Kidney (tissue), 14 donors: ENCODE data around the gene KLHDC7B. TPM values are rescaled to one million over a fixed set of nuclear protein-coding genes. Genes with fewer than 3 reads are reported as not detected.

Source experiments
- DNase-seq, 5 donors: peaks; one replicate each; pipeline ENCODE4 v3.0.0-alpha.2; 2013 to 2020
- FAIRE-seq: peaks from 2 replicates; lab custom pipeline; 2012; peaks lifted over from hg19 to GRCh38; lab: Jason Lieb, UNC
- H3K27ac ChIP-seq, 2 donors: one replicate each; pipeline ENCODE4 v1.7.0; 2013; ENCODE audit warnings: low read depth in 2 of 2, low read length in 2 of 2, inconsistent platforms in 1 of 2
- H3K27me3 ChIP-seq: one replicate; pipeline ENCODE4 v1.7.1; 2013; ENCODE audit warnings: low read length, inconsistent platforms; ENCODE audit not compliant: control insufficient read depth, insufficient read depth
- H3K36me3 ChIP-seq, 3 donors: one replicate each; pipeline versions ENCODE4 v1.7.0 to v1.7.1; 2013; ENCODE audit warnings: low read length in 3 of 3, control low read depth in 1 of 3, inconsistent platforms in 1 of 3; ENCODE audit not compliant: insufficient read depth in 3 of 3, control insufficient read depth in 2 of 3
- H3K4me1 ChIP-seq, 3 donors: one replicate each; pipeline versions ENCODE4 v1.7.0 to v1.7.1; 2013; ENCODE audit warnings: low read length in 3 of 3, inconsistent platforms in 1 of 3, low read depth in 1 of 3; ENCODE audit not compliant: control insufficient read depth in 2 of 3, insufficient read depth in 2 of 3
- H3K4me3 ChIP-seq, 3 donors: one replicate each; pipeline versions ENCODE4 v1.7.0 to v1.8.1; 2013; ENCODE audit warnings: low read length in 3 of 3, control low read depth in 1 of 3, inconsistent platforms in 1 of 3
- H3K9ac ChIP-seq, 3 donors: one replicate each; pipeline versions ENCODE4 v1.7.0 to v1.7.1; 2013; ENCODE audit warnings: low read length in 3 of 3, control low read depth in 1 of 3, inconsistent platforms in 1 of 3
- H3K9me3 ChIP-seq, 3 donors: one replicate each; pipeline versions ENCODE4 v1.7.0 to v1.7.1; 2013; ENCODE audit warnings: low read length in 3 of 3, control low read depth in 1 of 3, inconsistent platforms in 1 of 3; ENCODE audit not compliant: control insufficient read depth in 2 of 3, insufficient read depth in 1 of 3
- intact Hi-C: fragments of 100-400 bp; cut with DNase I; formaldehyde crosslinking; loops from one replicate; pipeline ENCODE4 v1.11.1; 2022
- polyA plus RNA-seq: library from polyadenylated mRNA; stranded (reverse); fragments of 350-450 nt; fragmentation: Illumina TruSeq; extraction: RNeasy Lipid Tissue Mini Kit (QIAGEN cat#74804); gene quantifications from one replicate; pipeline ENCODE4 v1.2.3, GENCODE V29; 2014; ENCODE audit warnings: low read depth, low replicate concordance; ENCODE audit not compliant: insufficient read depth
- total RNA-seq: library from RNA; stranded (reverse); fragmentation: NEBNext Ultra II Directional; extraction: Animal tissue kit (Norgen Biotek cat#: 25700); gene quantifications from one replicate; pipeline ENCODE4 v1.2.1, GENCODE V29; 2021
- TF ChIP-seq, protein P1 (sequence below): IDR thresholded peaks from 3 replicates; pipeline ENCODE4 v1.5.1; 2012; ENCODE audit warnings: mild to moderate bottlenecking, moderate library complexity, borderline replicate concordance; ENCODE audit not compliant: insufficient read depth; ENCODE audit errors: extremely low read depth
- donor health status: control.
- donor health status: control.
- donor health status: control.
- donor health status: control.
- donor health status: control.
- donor health status: DM: yes; HTN: yes; CAD: no.
- donor health status: Normal renal cell carcinoma (clear cell type).

Gene KLHDC7B
- total and polyA plus RNA-seq, 2 donors from 2014 or later, result 1.4 to 16.1 TPM

DNA sequence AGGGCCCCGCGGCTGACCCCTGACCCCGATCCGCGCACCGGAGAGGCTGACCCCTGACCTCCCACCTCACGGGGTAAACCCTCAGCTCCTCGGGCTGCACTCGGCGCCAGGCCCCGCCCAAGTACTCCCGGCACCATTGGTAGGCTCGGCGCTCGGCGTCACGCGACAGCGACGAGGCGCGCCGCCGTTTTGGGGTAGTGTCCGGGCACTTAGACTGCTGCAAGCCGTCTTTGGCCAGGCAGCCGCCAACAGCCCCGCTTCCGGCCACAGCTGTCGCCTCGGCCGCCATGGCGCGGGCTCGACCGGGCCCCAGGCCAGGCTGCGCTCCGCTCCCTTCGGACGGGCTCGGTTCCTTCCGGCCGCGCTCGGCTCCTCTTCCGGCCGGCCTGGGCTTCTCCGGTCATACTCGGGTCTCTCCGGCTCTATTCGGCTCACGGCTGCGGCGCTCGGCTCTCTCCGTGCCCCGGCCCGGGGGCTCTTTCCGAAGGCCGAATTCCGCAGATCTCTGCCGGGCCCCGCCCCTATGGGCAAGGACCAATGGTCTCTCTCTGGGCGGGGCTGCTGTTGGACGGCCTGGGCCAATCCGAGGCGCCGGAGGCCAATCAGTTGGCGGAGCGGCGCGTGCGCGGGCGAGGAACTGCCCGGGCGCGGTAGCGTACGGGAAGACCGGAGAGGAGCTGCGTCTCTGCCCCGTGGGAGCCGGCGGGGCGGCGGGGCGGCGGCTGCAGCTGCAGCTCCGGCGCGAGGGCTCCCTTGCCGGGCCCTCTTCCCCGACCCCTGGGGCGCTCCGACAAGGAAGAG lies 37.0 kb downstream of the KLHDC7B start, which contains the start of gene CHKB:
Gene CHKB (minus strand): TSS at position 357 of the 801 bp plus-strand sequence. CDS start 68 bp downstream, at position 289.
- Histone ChIP-seq H3K4me3 (peak within 1 kb of the TSS; percentile 68 to 83 (median 83)), H3K4me1 (peaks cover 0 to 18% (median 0%) of the 10 kb centered on the region in 3 donors), H3K36me3 (peaks cover 0 to 4% (median 0%) of the 10 kb centered on the region in 3 donors), H3K27ac (peak within 1 kb of the TSS; percentile 94 to 99), H3K9me3 (no peaks in the 10 kb centered on the region), H3K9ac (peak within 1 kb of the TSS; percentile 59 to 93 (median 90)), H3K27me3 (no peaks in the 10 kb centered on the region)
- FAIRE-seq (peak; percentile 93), DNase-seq (peak; percentile 99 to 100 (median 99))
- intact Hi-C loops, result no loop called here
- TF ChIP-seq, protein P1, sequence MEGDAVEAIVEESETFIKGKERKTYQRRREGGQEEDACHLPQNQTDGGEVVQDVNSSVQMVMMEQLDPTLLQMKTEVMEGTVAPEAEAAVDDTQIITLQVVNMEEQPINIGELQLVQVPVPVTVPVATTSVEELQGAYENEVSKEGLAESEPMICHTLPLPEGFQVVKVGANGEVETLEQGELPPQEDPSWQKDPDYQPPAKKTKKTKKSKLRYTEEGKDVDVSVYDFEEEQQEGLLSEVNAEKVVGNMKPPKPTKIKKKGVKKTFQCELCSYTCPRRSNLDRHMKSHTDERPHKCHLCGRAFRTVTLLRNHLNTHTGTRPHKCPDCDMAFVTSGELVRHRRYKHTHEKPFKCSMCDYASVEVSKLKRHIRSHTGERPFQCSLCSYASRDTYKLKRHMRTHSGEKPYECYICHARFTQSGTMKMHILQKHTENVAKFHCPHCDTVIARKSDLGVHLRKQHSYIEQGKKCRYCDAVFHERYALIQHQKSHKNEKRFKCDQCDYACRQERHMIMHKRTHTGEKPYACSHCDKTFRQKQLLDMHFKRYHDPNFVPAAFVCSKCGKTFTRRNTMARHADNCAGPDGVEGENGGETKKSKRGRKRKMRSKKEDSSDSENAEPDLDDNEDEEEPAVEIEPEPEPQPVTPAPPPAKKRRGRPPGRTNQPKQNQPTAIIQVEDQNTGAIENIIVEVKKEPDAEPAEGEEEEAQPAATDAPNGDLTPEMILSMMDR, result no peak

DNA sequence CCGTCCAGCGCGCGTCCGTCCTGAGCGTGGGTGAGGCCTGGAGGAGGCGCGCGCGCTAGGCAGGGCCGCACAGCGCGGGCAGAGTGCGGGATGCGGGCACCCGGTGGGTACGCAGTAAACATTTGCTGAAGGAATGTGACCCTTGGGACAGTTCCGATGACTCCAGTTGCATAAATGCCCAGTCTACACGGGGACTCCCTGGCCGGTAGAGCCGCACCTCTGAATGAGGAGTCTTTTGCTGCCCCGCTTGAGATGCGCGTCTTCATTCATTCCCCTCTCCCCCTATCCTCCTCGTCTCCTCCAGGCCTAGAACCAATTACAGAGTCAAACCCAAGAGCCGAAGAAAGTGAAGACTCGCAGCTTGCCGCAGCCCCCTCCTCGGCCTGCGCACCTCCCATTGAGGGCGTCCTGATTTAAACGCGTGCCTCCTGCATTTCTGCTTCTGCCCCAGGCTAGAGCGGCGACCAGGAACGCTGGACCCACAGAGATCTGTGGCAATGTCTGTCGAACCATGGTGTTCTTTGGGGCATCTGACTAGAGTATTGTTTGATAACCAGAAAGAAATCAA lies 37.7 kb downstream of the KLHDC7B start:
- peaks cover 0 to 17% (median 0%) of the 10 kb centered on the region in 3 donors for H3K4me1 ChIP-seq
- no peaks in the 10 kb centered on the region for H3K9me3 ChIP-seq
- H3K9ac ChIP-seq, result peak overlapping the region; percentile 52 to 72 (median 59)
- DNase-seq, result peak in 1 of 5 donors; percentile 58
- FAIRE-seq, result no peak
- no peaks in the 10 kb centered on the region for H3K27me3 ChIP-seq
- intact Hi-C loops, result no loop called here
- peak overlapping the region in 1 of 2 donors; percentile 45 for H3K27ac ChIP-seq
- peak overlapping the region; percentile 68 to 80 (median 74) for H3K4me3 ChIP-seq
- TF ChIP-seq, protein P1, result no peak
- peaks cover 0 to 4% (median 0%) of the 10 kb centered on the region in 3 donors for H3K36me3 ChIP-seq

DNA sequence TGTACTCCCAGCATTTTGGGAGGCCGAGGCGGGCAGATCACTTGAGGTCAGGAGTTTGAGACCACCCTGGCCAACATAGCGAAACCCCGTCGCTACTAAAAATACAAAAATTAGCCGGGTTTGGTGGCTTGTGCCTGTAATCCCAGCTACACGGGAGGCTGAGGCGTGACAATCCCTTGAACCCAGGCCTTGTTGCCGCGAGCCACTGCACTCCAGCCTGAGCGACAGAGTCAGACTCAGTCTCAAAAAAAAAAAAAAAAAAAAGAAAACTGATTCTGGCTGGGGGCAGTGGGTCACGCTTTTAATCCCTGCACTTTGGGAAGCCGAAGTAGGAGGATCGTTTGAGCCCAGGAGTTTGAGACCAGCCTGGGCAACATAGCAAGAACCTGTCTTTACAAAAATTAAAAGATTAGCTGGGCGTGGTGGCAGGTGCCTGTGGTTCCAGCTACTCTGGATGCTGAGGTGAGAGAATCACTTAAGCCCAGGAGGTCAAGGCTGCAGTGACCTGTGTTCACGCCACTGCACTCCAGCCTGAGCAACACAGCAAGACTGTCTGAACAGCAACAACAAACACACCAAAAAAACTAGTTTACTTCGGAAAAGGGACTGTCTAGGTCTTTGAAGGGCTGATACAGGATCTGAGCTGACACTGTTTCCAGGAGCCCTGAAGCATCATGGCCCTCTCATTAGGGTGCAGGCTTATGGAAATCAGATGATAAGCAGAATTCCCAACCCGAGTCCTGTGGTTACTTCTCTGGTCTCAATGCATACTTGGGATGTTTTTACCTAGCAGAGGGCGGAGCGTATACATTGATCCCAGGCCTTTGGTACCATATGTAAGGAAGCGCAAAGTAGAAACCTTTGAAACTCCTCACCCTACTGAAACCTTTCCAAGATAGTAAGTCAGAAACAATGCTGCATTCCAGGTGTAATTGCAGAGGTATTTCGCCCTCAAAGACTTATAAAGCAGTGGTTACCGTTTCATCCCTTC lies 38.7 kb downstream of the KLHDC7B start:
- peak in 1 of 5 donors; percentile 43 for DNase-seq
- Histone ChIP-seq H3K36me3 (peaks cover 0 to 4% (median 0%) of the 10 kb centered on the region in 3 donors), H3K9ac (no peak overlapping the region), H3K27me3 (no peaks in the 10 kb centered on the region), H3K4me3 (no peak overlapping the region), H3K4me1 (peaks cover 0 to 13% (median 0%) of the 10 kb centered on the region in 3 donors), H3K27ac (no peak overlapping the region), H3K9me3 (no peaks in the 10 kb centered on the region)
- TF ChIP-seq, protein P1, result no peak
- no peak for FAIRE-seq
- intact Hi-C loops, result no loop called here
